RWPE2 (cell line): ENCODE data around the gene LSM10.

Experiments used
- ATAC-seq: fragments of 200-7000 bp; cut with Tn5 transposase; 3 replicates; pipeline ENCODE4 v1.9.1; 2021; ENCODE audit warnings: low read depth
- DNase-seq: peaks from one replicate; pipeline ENCODE4 v3.0.0-alpha.2; 2020; ENCODE audit warnings: low spot score
- H3K27ac ChIP-seq: fragments of 450-650 bp; 2 replicates; pipeline ENCODE4 v1.5.1; 2017; ENCODE audit warnings: mild to moderate bottlenecking; ENCODE audit not compliant: poor library complexity, severe bottlenecking
- H3K27me3 ChIP-seq: fragments of 250-450 bp; sonication (Bioruptor Pico); 2 replicates; pipeline ENCODE4 v1.5.1; 2021; ENCODE audit warnings: mild to moderate bottlenecking, moderate library complexity; ENCODE audit not compliant: insufficient read depth, poor library complexity, severe bottlenecking
- H3K36me3 ChIP-seq: fragments of 250-450 bp; sonication (Bioruptor Pico); 2 replicates; pipeline ENCODE4 v1.5.1; 2020; ENCODE audit warnings: low read depth, mild to moderate bottlenecking, moderate library complexity
- H3K4me1 ChIP-seq: fragments of 250-450 bp; sonication (Bioruptor Pico); 2 replicates; pipeline ENCODE4 v1.5.1; 2021; ENCODE audit warnings: mild to moderate bottlenecking, moderate library complexity; ENCODE audit not compliant: insufficient read depth, poor library complexity, severe bottlenecking
- H3K4me3 ChIP-seq: fragments of 250-450 bp; sonication (Bioruptor Pico); 2 replicates; pipeline ENCODE4 v1.5.1; 2021; ENCODE audit warnings: mild to moderate bottlenecking, moderate library complexity; ENCODE audit not compliant: severe bottlenecking
- H3K9me3 ChIP-seq: fragments of 250-450 bp; sonication (Bioruptor Pico); 2 replicates; pipeline ENCODE4 v1.5.1; 2021; ENCODE audit warnings: mild to moderate bottlenecking, moderate library complexity; ENCODE audit not compliant: severe bottlenecking
- TF ChIP-seq, protein P1 (sequence below): fragments of 450-650 bp; IDR thresholded peaks from one replicate; pipeline ENCODE4 v1.5.1; 2017; ENCODE audit warnings: mild to moderate bottlenecking, moderate library complexity; ENCODE audit not compliant: poor library complexity, severe bottlenecking

Gene LSM10

DNA sequence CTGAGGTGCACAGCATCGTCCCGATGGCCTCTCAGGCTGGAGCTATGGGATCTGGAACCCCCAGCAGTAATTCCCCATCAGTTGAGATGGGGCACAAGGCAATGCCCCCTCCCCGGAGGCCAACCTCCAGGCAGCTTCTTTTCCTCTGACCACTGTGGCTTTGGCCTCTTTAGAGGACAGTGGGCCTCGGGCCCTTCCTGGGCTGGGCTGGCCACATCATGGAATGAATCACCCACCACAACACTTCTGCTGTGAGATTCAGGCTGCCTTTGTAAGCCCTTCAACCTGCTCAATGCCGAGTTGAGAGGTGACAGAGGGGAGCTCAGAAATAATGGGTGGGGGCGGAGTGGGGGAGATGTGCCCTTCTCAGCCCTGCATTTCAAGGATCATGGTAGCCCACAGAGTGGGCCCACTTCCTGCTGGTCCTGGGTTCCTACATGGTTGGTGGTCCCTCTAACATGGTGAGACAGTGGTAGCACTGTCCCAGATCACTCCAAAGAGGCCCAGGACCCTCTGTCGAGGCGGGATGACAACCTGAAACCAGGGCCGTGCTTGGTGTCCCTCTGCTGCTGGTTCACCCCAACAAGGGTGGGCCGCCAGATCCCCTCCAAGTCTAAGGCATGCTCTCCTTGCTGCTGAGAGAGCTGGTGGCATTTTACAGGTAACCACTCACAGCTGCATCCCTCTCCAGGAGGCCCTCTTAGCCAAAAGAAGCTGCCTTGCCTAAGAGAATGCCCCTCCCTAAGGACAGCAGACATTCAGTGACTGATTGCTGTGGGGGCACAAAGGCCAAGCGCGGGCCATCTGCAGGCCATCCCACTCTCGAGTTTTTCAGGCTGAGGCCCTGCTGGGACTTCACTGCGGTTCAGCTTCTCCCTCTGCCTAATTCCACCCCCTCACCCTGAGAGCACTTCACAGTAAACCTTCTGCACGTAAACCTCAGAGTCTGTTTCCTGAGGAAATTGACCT lies 44.5 kb downstream of the LSM10 start:
- H3K27ac ChIP-seq = peak overlapping the region; percentile 95
- H3K4me3 ChIP-seq = no peak overlapping the region
- H3K36me3 ChIP-seq = peaks cover 55% of the 10 kb centered on the region
- TF ChIP-seq, protein P1, sequence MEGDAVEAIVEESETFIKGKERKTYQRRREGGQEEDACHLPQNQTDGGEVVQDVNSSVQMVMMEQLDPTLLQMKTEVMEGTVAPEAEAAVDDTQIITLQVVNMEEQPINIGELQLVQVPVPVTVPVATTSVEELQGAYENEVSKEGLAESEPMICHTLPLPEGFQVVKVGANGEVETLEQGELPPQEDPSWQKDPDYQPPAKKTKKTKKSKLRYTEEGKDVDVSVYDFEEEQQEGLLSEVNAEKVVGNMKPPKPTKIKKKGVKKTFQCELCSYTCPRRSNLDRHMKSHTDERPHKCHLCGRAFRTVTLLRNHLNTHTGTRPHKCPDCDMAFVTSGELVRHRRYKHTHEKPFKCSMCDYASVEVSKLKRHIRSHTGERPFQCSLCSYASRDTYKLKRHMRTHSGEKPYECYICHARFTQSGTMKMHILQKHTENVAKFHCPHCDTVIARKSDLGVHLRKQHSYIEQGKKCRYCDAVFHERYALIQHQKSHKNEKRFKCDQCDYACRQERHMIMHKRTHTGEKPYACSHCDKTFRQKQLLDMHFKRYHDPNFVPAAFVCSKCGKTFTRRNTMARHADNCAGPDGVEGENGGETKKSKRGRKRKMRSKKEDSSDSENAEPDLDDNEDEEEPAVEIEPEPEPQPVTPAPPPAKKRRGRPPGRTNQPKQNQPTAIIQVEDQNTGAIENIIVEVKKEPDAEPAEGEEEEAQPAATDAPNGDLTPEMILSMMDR = no peak
- H3K9me3 ChIP-seq = no peaks in the 10 kb centered on the region
- no peaks in the 10 kb centered on the region for H3K27me3 ChIP-seq
- DNase-seq (no peak), ATAC-seq (peak; percentile 28; the same call in 2 of the 3 replicates)
- peaks cover 47% of the 10 kb centered on the region for H3K4me1 ChIP-seq

DNA sequence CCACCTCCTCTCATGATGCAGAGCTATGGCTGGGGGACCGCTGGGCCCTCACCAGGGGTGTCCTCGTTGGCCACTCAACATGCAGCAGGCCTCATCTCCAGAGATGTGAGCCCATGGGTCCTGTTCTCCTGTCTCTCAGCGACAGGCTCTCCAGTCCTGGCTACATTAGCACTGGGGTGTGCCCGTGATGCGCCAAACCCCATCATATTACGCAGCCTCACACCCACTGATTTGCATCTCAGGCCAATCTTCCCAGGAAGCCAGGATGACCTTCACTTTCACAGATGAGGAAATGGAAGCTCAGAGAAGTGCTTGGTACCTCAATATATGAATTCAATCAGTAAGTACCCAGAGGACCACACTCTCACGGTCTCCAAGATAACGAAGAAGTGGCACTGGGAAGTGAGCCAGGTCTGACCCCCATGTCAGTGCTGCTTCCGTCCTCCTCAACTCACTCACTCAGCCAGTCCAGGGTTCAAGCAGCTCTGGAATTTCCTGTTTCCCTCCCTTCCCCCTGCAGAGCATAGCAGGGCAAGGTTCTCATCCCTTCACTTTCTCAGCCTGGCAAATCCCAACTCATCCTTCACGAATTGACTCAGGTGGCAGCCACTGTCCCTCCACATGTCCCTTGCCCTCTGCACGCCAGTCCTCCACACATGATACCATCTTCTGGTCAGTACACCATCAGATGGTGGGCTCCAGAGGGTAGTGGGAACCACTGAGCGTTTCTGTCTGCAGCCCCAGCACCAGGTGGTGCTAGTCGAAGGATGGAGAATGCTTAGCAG lies 45.4 kb downstream of the LSM10 start:
- H3K27ac ChIP-seq = peak overlapping the region; percentile 95
- ATAC-seq (no peak), DNase-seq (no peak)
- no peaks in the 10 kb centered on the region for H3K27me3 ChIP-seq
- H3K4me1 ChIP-seq = peaks cover 47% of the 10 kb centered on the region
- TF ChIP-seq, protein P1 = no peak
- H3K9me3 ChIP-seq = no peaks in the 10 kb centered on the region
- peaks cover 53% of the 10 kb centered on the region for H3K36me3 ChIP-seq
- H3K4me3 ChIP-seq = no peak overlapping the region

DNA sequence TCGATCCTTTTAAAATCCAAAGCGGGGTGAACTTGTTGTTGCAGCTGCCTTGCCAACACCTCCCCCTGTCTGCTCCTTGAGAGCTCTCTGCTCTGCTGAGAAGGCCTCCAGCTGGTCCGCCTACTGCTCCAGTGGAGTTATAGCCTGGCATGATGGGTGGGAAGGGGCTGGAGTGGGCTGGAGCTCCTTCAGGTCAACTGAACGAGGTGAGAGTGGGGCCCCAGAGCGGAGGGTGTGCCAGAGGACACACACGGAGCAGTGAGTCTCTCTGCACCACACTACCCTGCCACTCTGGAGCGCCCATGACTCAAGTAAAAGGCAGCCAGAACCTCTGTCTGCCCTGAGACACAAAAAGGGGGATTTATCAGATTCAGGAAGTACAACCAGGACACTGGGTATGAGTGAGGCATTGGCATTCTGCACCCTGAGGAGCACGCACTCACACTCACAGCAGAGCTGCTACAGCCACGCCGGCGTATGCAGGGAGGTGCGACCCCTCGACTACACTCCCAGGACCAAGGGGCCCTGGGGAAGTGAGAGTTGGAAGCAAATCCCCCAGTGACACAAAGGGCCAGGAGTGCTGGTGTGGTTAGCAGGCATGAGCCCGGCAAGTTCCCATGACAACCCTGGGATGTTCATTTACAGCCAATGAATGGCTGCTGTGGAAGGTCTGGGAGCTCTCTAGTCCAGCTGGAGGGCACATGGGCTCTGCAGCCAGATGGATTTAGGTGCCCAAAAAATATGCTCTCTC lies 46.3 kb downstream of the LSM10 start:
- peak overlapping the region; percentile 95 for H3K27ac ChIP-seq
- ATAC-seq = peak; percentile 77

DNA sequence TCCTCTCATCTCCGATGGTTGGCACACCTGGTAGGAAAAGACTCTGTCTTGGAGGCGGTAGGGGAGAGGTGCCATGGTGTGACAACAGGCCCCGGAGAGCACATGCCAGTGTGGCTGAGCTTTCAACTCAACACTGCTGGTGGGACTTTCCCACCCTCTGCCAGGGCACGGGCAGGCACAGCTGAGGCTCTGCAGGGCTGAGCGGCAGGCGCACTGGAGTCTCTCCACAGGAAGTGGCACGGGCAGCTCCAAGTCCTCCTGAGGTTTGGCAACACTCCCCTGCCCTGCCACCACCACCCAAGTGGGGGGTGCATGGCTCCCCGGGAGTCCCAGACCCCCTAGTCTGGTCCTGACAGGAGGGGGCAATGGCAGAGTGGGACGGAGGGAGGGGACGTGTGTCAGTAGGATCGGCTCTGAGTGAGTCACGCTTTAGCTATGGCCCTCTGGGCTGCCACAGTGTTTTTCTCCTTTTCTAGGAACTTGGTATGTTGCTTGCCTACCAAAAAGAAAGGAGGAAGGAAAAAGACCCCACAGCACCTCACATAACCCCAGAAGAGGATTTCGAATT lies 47.0 kb downstream of the LSM10 start:
- no peak for DNase-seq
- Histone ChIP-seq H3K36me3 (peaks cover 56% of the 10 kb centered on the region), H3K27me3 (no peaks in the 10 kb centered on the region), H3K9me3 (no peaks in the 10 kb centered on the region), H3K4me3 (no peak overlapping the region), H3K27ac (peak overlapping the region; percentile 95), H3K4me1 (peaks cover 47% of the 10 kb centered on the region)
- peak; percentile 77 for ATAC-seq
- TF ChIP-seq, protein P1 = no peak

More for the DNA sequence above, 46.3 kb downstream of the LSM10 start:
- Histone ChIP-seq H3K4me1 (peaks cover 47% of the 10 kb centered on the region), H3K9me3 (no peaks in the 10 kb centered on the region), H3K36me3 (peaks cover 52% of the 10 kb centered on the region), H3K27me3 (no peaks in the 10 kb centered on the region), H3K4me3 (no peak overlapping the region)
- TF ChIP-seq, protein P1 = no peak
- DNase-seq = no peak
